Myocyte (in vitro differentiated cells): ENCODE results near the gene HDAC10. TPM values are rescaled to one million over a fixed set of nuclear protein-coding genes. Genes with fewer than 3 reads are reported as not detected.
"Not testable (repeated sequence)": the region's sequence is repeated elsewhere in the genome, so short reads cannot be mapped to it uniquely, and the experiment has no call there.

ENCODE experiments used
- DNase-seq: peaks from one replicate; pipeline ENCODE4 v3.0.0-alpha.2; 2012; ENCODE audit warnings: low read depth
- total RNA-seq: library from RNA; depleted of rRNA; stranded (reverse); fragments of >200 nt; gene quantifications from 2 replicates; pipeline ENCODE4 v1.2.3, GENCODE V29; 2014

The HDAC10 gene
- total RNA-seq, 1 donor from 2014 or later, result 12.9 TPM

GRCh38 chr22:50205781-50206569, 45.1 kb downstream of the HDAC10 start:
- DNase-seq, result no peak

- not testable (repeated sequence) for DNase-seq
Observed at GRCh38 chr22:50204998-50205397, 46.1 kb downstream of the HDAC10 start.

DNA sequence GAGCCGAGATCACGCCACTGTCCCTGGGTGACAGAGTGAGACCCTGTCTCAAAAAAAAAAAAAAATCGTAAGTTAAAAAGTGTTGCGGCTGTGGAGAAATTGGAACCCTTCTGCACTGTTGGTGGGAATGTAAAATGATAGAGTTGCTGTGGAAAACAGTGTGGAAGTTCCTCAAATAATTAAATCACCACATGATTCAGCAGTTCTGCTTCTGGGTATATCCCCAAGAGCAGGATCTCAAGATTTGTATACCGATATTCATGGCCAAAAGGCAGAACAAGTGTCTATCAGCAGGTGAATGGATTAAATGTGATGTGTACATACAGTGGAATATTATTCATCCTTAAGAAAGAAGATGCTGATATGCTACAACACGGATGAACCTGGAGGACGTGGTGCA, 46.5 kb downstream of the HDAC10 start:
- DNase-seq, result no peak

DNA sequence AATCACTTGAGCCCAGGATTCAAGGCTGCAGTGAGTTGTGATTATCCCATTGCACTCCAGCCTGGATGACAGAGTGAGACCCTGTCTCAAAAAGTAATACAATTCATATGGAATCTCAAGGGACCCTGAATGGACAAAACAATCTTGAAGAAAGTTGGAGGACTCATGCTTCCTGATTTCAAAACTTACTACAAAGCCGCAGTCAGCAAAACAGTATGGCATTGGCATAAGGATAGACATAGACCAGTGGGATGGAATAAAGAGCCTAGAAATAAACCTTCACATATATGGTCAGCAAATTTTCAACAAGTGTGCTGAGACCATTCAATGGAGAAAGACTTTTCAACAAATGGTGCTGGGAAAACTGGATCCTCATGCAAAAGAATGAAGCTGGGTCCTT, 47.8 kb downstream of the HDAC10 start:
- no peak for DNase-seq

- no peak for DNase-seq
Observed at GRCh38 chr22:50202130-50202666, 48.9 kb downstream of the HDAC10 start.

DNA sequence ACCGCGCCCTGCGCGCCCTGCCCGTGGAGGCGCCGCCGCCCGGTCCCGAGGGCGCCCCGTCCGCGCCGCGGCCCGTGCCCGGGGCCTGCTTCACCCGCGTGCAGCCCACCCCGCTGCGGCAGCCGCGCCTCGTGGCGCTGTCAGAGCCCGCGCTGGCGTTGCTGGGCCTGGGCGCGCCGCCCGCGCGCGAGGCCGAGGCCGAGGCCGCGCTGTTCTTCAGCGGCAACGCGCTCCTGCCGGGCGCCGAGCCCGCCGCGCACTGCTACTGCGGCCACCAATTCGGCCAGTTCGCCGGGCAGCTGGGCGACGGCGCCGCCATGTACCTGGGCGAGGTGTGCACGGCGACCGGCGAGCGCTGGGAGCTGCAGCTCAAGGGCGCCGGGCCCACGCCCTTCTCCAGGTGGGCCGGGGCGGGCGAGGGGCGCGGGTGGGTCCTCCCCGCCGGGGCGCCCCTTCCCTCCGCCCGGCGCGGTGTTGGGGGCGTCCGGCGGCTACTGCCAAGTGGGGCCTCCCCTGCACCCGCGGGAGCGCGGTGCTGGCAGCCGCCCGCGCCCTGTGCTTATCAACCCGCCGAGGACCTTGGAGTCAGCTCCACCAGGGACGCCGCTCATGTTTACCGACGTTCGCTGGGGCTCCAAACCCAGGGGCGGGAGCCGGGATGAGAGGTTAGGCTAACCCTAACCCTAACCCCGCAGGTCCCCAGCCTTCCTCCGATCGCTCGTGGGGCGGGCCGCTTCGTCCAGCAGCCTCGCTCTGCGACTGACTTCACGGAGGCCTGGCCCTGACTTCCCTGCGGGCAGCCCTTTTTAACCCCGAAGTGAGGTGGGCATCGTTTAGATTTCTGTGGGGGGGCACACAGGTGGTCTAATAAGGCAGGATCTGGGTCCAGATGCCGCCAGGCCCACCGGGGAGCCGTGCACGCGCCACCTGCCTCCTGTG, 49.6 kb downstream of the HDAC10 start:
- peak; percentile 16 for DNase-seq

DNA sequence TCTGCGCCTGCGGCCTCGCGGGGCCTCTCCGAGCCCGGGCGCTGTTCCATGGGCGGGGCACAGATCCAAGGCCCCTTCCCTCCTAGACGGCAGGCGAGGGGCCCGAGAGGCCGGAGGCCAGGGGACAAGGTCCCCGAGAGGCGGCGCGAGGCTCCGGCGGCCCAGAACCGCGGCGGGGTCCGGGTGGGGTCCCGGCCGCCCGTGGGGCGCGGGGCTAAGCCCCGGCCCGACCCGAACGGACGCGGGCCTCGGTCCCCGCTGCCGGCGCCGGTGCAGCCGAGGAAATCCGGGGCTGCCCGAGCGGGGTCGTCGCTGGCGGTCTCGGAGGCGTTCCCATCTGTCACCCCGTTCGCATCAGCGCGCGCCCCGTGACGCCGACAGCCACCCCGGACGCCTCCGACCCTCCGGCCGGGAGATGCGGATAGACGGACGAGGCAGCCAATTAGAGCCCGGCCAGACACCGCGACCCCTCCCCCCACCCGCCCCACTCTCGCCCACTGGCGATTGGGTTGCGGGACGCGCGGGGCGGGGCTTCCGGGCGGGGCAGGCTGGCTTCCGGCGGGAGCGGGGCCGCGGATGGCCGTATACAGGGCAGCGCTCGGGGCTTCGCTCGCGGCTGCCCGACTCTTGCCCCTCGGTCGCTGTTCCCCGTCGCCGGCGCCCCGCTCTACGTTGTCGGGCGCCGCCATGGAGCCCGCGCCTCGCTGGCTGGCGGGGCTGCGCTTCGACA, 50.4 kb downstream of the HDAC10 start, which contains the start of gene SELENOO:
TSS of gene SELENOO (plus strand) at position 551 of the 730 bp plus-strand sequence. CDS start at position 577, 26 bp downstream.
- DNase-seq, result peak; percentile 89

DNA sequence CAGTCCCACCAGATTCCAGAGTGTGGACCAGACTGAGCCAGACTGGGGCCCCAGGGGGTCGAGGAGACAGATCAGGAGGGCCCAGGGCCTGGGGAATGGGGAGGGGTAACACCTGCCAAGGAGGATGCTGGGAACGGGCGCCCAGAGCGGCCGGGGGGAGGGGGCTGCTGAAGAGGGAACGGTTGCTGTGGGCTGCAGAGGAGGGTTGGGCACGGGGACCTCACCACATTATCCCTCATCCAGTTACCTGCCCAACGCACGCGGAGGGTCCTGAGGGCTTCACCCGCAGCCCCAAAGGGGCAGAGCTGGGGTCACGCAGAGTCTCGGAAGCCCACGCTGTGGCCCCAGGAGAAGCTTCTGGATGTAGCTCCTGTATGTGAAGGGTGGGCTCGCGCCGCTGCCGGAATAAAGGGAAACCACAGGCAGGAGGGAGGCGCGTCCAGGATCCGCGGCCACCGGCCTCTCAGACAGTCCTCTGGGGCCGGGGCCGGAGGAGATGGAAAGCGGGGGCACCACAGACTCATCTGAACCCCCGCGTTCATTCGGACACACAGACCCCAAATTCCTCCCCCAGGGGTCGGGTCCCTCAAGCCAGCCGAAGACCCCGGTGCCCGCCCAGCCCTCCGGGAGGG, 51.1 kb downstream of the HDAC10 start:
- no peak for DNase-seq

DNA sequence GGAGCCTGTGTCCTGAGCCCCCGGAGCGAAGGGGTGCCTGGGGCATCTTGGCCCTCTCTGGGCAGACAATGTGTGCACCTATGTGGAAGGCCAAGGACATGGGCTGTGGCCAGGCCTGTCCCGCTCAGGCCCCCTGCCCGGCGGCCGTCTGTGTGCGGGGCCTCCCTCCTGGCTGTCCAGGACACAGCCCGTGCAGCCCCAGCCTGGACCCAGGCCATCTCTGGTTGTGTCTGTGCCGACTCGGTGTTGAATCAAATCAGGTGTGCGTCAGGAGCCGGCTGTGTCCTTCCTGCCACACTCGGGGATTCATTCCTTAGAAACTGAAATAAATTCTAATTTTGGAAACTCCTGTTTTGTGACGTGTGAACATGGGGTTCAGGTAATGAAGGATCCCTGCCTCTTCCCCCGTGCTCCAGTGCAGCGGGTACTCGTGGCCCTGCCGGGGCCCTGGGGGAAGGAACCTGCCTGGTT, 51.8 kb downstream of the HDAC10 start:
- no peak for DNase-seq

DNA sequence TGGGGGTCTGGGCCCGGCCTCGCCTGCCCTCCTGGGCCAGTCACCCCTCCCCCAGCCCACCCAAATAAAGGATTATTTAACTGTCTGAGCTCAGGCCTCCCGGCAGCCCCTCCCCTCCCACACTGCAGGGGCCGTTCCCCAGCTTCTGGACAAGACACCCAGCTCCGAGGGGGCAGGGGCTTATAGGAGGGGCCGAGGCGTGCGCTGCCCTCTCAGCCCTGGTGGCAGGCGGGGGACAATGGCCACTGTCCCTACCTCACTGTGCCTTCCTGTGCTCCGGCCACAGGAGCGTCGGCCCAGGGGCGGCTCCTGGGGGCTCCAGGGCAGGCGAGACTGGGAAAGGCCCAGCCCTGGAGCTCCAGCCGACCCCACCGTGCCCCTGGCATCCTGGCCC, 52.4 kb downstream of the HDAC10 start:
- no peak for DNase-seq

DNA sequence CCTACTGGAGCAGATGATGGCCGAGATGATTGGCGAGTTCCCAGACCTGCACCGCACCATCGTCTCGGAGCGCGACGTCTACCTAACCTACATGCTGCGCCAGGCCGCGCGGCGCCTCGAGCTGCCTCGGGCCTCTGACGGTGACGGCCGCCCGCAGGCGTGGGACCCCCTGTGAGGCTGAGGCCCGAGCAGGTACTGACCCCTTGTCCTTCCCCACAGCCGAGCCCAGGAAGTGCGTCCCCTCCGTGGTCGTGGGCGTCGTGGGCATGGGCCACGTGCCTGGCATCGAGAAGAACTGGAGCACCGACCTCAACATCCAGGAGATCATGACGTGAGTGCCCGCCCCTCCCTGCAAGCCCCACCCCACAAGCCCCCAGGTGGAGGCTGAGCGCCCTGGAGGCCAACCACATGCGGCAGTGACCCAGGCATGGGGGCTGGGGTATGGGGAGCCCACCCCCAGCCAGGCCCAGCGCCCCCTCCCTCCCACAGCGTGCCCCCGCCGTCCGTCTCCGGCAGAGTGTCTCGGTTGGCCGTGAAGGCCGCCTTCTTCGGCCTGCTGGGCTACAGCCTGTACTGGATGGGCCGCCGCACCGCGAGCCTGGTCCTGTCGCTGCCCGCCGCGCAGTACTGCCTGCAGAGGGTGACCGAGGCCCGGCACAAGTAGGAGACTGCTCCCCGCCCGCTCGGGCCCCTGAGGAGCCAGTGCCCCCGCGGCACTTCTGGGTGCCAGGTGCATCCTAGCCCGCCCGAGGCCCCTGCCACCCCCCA, 53.0 kb downstream of the HDAC10 start:
- DNase-seq, result no peak

DNA sequence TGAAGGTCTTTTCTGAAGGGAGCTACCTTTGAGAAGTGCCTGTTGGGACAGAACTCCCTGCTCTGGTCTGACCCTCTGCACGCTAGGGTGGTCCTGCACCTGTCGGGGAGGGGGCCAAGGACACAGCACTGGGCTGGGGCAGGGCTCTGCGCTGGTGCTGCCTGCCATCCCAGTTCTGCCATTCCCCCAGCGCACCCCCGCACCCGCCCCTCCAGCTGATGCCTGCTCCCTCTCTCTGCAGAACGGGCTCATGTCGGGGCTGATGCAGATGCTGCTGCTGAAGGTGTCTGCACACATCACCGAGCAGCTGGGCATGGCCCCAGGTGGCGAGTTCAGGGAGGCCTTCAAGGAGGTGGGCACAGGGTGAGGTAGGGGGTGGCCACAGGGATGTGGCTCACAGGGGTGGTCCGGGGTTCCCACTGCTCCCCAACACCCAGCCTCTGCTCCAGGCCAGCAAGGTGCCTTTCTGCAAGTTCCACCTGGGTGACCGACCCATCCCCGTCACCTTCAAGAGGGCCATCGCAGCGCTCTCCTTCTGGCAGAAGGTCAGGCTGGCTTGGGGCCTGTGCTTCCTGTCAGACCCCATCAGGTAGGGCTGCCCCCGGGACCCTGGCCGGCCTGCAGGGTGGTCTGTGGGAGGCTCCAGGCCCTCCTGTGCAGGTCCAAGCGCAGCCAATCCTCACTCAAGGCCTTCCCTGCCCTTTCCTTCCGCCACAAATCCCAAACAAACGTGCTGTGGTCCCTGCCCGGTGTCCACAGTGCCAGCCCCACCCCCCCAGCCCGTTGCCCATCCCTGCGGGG, 53.9 kb downstream of the HDAC10 start:
- DNase-seq, result no peak

DNA sequence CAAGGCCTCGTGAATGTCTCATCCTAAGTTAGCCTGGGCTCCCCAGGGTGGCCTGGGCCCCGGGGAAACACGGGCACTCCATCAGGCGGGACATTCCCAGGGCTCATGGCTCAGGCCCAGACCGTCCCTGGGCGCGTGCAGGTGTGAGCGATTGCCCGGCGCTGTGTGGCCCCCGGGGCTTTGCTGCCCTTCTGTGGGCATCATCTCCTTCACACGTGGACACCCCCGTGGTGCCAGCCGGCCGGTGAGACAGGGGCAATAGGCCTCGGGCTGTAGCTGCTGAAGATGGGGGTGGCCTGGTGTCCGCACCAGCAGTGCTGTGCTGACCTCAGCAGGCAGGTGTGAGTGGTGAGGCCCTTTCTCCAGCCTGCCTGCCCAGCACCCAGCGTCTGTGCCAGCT, 54.8 kb downstream of the HDAC10 start:
- no peak for DNase-seq

Other genes starting within 250 kb of the HDAC10 start
- gene IL17REL, start 238.5 kb downstream of the HDAC10 start, total RNA-seq, result not detected in 2 replicates
- gene TTLL8, start 193.0 kb downstream of the HDAC10 start, total RNA-seq, result not detected in 2 replicates
- gene MLC1, start 165.8 kb downstream of the HDAC10 start, total RNA-seq, result not detected in 2 replicates
- 0.16 and 0.83 TPM in 2 replicates for gene MOV10L1, start 161.3 kb downstream of the HDAC10 start, total RNA-seq
- gene PANX2, start 80.5 kb downstream of the HDAC10 start, total RNA-seq, result 0.08 and 0.26 TPM in 2 replicates
- 16.3 and 26.3 TPM in 2 replicates for gene TRABD, start 65.4 kb downstream of the HDAC10 start, total RNA-seq
- 30.8 and 34.4 TPM in 2 replicates for gene SELENOO, start 50.3 kb downstream of the HDAC10 start, total RNA-seq
- 33.7 and 35.4 TPM in 2 replicates for gene TUBGCP6, start 6.2 kb downstream of the HDAC10 start, total RNA-seq
- 27.9 and 30.0 TPM in 2 replicates for gene MAPK12, start 10.4 kb upstream of the HDAC10 start, total RNA-seq
- 3.2 and 3.3 TPM in 2 replicates for gene MAPK11, start 19.1 kb upstream of the HDAC10 start, total RNA-seq
- 112 and 163 TPM in 2 replicates for gene PLXNB2, start 56.4 kb upstream of the HDAC10 start, total RNA-seq
- 4.7 TPM in 2 replicates for gene DENND6B, start 75.7 kb upstream of the HDAC10 start, total RNA-seq
- 65.8 and 74.8 TPM in 2 replicates for gene PPP6R2, start 92.1 kb upstream of the HDAC10 start, total RNA-seq
- gene SBF1, start 223.8 kb upstream of the HDAC10 start, total RNA-seq, result 121 and 127 TPM in 2 replicates
- gene ADM2, start 230.3 kb upstream of the HDAC10 start, total RNA-seq, result 0.67 and 1.6 TPM in 2 replicates
- gene MIOX, start 235.6 kb upstream of the HDAC10 start, total RNA-seq, result not detected in 2 replicates